ENCODE measurements around the gene DPP10.

DNA sequence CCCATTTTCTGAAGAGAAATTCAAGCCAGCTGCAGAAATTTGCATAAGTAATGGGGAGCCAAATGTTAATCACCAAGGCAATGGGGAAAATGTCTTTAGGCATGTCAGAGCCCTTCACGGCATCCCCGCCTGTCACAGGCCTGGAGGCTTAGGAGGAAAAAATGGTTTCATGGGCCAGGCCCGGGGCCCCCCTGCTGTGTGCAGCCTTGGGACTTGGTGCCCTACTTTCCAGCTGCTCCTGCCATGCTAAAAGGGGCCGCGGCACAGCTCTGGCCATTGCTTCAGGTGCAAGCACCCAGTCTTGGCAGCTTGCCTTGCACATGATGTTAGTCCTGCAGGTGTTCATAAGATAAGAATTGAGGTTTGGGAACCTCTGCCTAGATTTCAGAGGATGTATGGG lies 1235.7 kb downstream of the DPP10 start:
- TF ChIP-seq POLR2AphosphoS5 (IDR thresholded peaks at IDR 0.05; ENCODE audit: low read depth, low read length) (no peak), POLR2A (IDR thresholded peaks at IDR 0.05; ENCODE audit: low read depth, low read length) (no peak), TAF1 (IDR thresholded peaks at IDR 0.05; ENCODE audit: borderline replicate concordance, low read depth, low read length) (no peak)
